D341Med (cell line): ENCODE results near the gene ZNF543.
"Not testable (repeated sequence)": the region's sequence is repeated elsewhere in the genome, so short reads cannot be mapped to it uniquely, and the experiment has no call there.

Source experiments
- DNase-seq: peaks from one replicate; pipeline ENCODE4 v3.0.0; 2012; ENCODE audit warnings: low spot score

Gene ZNF543

DNA sequence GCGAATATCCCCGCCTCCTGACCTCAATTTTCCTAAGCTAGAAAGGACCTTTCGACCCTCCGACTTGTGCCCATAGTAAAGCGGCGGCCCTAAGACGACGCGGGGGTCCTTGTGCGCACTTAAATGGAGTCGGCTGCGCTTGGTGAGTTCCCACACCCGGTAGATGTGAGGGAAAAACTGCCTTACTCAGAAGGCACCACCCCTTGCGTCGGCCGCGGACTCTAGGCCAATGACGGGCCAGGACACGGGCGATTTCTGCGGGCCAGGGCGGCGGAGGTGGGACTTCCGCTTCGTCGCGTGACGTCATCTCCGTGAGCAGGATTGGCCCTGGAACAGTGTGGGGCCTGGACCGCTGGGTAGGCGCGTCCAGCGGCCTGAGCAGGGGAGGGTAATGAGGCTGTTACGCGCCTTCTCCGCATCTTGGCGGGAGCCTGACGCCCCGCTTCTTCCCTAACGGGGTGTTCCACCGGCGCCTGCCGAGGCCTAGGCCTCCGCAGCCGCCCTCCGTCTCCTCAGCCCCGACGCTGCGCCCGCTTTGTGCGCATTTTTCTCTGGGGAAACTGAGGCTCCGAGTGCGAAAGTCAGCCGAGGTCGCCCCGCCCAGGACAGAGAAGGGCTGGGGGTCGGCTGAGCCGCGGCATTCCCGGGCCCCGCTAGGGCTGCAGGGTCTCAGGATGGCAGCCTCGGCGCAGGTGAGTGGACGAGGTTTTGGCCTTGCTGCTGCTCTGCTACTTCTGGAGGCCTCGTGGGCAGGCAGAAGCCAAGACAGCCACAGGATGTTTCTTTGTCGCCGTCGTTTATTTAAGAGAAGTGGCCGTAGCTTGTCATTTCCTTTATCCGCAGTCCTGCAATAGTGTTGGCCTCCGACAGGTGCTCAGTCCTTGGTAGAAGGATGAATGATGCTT lies at the start of gene ZNF543:
Gene ZNF543 (plus strand): TSS at position 293 of the 905 bp plus-strand sequence. CDS start 382 bp downstream, at position 675.
- DNase-seq, result peak; percentile 97

DNA sequence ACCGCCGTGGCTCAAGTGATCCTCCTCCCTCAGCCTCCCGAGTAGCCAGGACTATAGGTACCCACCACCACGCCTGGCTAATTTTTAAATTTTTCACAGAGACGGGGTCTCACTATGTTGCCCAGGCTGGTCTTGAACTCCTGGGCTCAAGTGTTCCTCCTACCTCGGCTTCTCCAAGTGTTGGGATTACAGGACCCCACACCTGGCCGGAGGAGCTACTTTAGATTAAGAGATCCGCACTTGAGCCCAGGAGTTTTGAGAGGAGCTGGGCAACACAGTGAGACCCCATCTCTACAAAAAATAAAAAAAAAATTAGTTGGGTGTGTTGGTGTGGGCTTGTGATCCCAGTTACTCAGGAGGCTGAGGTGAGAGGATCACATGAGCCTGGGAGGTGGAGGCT lies 49.0 kb upstream of the ZNF543 start:
- no peak for DNase-seq

DNA sequence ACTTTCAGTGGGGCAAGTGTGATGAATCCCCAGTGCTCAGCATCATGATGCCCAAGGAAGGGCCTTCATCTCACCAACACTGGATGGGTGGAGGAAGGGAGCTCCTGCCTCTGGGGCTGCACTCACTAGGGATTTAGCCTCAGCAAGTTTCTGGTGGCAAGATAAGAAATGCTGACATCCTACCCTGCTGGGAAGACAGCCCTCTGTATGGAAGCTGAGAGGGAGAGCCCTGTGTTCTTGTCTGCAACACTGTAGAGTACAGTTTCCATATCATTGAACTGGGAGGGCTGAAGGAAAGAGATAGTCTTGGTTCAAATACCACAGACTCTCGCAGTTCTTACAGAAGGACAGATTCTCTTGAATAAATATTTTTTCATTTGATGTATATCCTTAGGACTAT lies 47.3 kb upstream of the ZNF543 start:
- DNase-seq, result no peak

DNA sequence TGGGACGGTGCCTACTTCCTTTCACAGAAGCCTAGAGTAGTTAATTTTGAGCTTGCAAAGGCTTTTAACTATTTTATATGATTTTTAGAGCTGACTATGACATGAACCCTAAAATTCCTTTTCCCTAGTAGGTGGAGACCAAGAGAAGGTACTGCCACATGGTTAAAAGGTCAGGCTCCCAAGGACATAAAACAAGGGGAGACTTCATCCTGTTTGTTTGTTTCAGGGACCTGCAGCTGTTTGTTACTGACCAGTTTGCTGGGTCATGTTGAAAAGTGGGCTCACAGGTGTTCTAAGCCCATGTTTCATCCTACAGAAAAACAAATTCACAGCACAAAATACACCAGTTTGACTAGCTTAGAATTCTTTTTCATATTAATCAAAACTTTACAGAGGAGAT lies 43.8 kb upstream of the ZNF543 start:
- no peak for DNase-seq

DNA sequence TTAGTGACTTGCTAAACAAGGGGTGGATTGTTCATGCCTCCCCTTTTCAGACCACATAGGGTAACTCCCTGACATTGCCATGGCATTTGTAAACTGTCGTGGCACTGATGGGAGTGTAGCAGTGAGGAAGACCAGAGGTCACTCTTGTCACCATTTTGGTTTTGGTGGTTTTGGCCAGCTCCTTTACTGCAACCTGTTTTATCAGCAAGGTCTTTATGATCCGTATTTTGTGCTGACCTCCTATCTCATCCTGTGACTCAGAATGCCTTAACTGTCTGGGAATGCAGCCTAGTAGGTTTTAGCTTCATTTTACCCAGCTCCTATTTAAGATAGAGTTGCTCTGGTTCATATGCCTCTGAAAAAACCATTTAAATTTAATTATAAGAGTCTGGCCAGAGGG lies 41.8 kb upstream of the ZNF543 start:
- not testable (repeated sequence) for DNase-seq

DNA sequence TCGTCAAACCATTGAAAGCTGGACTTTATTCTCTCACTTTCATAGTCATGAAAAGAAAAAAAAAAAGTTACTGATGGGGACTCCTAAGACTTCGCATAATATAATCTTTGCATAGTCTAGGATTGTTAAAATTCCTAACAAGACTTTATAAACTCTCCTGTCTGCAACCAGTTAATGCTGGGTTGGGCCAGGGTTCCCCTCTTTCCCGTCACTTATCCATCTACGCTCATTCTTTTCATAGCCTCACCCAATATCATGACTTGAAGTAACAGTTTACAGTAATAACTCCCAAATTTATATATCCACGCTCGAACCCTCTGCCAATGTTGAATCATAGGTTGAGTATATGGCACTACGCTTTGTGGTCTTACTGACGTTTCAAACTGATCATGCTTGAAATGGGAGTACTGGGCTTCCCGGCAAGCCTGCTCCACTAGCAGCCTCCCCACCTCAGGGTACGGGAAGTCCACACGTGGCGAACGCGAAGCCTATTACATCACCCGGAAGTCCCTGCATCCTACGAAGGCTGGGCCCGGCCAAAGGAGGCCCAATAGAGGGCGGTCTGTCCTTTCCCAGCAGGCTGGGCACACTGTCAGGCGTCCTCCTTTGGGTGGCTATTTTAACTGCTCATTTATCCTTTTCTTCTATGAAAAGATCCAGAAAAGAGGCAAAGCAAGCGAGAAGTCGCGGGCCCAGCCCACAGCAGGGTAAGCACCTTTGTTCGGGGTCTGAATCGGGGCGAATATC lies 40.7 kb upstream of the ZNF543 start:
- DNase-seq, result peak; percentile 91

DNA sequence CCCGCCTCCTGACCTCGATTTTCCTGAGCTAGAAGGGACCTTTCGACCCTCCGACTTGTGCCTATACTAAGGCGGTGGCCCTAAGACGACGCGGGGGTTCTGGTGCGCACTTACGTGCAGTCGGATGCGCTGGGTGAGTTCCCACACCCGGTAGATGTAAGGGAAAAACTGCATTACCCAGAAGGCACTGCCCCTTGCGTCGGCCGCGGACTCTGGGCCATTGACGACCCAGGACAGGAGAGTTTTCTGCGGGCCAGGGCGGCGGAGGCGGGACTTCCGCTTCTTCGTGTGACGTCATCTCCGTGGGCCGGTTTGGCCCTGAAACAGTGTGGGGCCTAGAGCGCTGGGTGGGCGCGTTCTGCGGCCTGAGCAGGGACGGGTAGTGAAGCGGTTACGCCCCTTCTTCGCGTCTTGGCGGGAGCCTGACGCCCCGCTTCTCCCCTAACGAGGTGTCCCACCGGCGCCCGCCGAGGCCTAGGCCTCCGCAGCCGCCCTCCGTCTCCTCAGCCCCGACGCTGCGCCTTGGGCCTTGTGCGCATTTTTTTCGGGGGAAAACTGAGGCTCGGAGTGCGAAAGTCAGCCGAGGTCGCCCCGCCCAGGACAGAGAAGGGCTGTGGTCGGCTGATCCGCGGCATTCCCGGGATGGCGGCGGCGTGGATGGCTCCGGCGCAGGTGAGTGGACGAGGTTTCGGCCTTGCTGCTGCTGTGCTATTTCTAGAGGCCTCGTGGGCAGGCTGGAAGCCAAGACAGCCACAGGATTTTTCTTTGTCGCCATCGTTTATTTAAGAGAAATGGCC lies 39.9 kb upstream of the ZNF543 start, which contains the start of gene ZNF460:
Gene ZNF460 (plus strand): TSS at position 321 of the 797 bp plus-strand sequence. CDS start 322 bp downstream, at position 643.
- peak; percentile 98 for DNase-seq

DNA sequence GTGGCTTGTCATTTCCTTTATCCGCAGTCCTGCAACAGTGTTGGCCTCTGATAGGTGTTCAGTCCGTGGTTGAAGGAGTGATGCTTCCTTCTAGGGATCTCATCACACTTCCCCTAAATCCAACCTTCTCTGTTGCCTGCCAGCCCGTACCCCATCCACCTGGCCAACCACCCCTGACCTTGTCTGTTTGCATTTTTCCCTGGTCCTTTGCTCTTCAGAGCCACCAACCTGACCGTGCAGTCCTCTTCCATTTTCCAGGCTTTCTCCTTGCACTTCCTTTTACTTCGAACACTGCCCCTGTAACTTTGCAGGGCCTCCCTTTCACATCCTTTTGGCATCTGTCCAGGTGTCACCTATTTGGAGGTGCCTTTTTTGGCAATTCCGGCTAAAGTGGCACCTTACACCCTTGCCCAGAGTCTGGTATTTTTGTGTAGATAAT lies 39.3 kb upstream of the ZNF543 start:
- DNase-seq, result peak; percentile 21

DNA sequence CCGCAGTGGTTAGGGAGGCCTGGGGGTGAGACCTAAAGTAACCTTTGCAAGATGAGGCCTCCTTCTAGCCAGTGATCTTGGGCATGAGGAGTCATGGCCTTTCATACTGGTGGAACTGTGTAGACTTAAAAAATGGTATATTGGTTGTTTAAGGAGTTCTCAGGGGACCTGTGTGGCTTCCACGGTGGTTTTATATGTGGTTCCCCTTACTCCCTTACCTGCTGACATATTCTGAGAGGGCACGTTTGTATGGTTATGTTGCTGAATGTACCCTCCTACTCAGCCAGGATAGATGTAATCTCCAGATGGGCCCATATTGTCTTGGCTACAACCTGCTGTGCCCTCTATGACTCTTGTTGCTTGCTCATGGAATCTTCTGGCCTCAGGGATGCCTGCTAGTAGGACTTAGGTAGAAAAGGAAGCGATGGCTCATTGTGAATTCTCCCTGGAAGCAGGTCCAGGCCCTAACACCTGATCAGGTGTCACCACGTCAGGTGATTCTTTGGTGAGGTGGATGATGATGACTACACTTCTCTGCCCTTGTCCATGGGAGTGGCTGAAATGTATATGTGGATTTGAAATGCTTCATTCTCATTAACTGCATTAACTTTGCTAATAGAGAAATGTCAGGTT lies 38.1 kb upstream of the ZNF543 start:
- no peak for DNase-seq

DNA sequence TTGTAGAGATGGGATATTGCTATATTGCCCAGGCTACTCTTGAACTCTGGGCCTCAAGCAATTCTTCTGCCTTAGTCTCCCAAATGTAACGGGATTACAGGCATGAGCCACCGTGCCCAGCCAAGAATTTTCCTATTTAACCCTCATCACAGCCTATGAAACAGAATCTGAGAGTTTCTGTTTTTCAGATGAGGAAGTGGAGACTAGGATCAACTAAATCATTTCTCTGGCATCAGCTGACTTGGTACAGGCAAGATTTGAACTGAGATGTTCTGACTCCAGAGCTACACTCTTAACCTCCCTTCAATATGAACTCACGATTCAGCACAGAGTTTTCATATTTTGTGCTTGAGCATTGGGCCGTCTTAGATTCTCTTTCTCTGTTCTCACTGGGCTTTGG lies 31.9 kb upstream of the ZNF543 start:
- DNase-seq, result no peak

DNA sequence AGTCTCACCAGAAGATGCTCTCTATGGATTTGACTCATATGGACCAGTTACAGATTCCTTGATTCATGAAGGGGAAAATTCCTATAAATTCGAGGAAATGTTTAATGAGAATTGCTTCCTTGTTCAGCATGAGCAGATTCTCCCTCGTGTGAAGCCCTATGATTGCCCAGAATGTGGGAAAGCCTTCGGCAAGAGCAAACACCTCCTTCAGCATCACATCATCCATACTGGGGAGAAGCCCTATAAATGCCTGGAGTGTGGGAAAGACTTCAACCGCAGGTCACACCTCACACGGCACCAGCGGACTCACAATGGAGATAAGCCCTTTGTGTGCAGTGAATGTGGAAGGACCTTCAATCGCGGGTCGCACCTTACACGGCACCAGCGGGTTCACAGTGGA lies 29.3 kb upstream of the ZNF543 start:
- DNase-seq, result no peak

DNA sequence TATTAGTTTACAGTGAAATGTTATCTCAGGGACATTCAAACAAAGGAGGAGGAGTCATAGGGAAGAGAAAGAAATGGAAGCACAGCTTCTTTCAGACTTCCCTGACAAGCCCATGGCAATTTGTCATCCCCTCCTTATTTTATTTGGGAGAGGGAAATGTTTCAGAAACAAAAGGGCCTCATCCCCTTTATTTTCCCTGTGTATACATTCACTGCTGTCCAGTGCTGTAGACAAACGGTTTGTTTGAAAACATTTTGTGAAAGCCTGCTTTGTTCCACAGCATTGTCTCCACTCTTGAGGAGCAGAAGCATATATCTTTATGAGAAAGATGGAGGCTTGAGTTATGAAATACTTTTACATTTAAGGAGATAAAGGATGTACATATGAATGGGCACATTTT lies 27.7 kb upstream of the ZNF543 start:
- DNase-seq, result no peak

DNA sequence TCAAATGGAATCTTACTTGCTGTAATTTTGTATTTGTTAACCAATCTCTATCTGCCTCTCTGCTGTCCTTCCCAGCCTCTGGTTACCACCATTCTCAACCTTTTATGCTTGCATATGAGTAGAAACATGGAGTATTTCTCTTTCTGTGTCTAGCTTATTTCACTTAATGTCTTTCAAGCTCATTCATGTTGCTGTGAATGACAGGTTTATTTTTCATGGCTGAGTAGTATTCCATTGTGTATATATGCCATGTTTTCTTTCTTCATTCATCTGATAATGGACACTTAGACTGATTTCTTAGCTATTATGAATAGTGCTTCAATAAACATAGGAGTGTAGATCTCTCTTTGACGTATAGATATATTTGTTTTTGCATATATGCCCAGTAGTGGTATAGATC lies 26.6 kb upstream of the ZNF543 start:
- DNase-seq, result no peak

DNA sequence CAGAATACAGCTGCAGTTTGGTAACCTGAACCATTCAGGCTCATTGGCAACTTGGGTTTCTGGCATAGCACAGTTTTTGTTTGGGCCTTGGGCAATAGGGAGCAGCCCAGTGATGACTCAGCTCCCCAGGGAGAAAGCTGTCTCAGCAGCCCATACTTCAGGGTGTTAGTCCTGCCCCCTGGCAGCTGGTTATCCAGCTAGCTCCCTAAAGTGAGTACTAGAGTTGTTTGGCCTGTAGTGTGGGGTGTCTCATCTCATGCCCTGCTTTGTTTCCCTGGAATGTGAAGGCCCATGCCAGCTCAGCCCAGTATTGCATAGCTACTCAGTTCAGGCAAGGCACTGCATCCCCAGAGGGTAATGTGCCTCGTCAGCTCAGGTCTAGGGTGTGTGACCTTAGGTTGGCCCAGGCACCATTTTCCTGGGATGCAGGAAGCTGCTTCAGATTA lies 18.2 kb upstream of the ZNF543 start:
- DNase-seq, result peak; percentile 64

DNA sequence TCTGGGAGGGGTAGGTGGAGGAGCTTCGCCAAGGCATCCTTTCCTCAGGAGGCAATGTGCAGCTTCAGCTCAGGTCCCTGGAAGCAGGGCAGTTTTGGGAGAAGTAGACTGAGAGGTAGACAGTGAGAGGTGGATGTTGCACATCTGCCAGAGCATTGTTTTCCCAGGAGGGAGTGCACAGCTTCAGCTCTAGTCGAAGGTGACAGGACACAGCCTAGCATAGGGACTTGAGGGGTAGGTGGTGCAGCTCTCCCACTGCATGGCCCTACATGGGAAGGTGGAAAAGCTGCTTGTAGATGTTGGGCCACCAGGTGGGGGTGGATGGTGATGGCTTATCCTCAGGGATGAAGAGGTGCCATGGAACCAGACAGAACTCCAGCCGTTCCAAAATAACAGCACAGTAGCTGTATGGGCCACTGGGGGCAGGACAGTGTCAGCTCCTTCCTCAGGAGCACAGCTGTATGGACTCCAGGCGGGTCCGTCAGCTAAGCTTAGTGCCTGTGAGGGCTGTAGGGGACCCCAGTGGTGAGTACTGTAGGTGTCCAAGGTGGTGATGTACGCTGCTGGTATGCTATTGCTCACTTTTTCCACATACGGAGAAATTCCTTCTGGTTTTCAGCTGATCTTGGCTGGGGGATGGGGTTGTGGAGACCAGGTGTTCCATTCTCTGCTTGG lies 17.4 kb upstream of the ZNF543 start:
- DNase-seq, result no peak

DNA sequence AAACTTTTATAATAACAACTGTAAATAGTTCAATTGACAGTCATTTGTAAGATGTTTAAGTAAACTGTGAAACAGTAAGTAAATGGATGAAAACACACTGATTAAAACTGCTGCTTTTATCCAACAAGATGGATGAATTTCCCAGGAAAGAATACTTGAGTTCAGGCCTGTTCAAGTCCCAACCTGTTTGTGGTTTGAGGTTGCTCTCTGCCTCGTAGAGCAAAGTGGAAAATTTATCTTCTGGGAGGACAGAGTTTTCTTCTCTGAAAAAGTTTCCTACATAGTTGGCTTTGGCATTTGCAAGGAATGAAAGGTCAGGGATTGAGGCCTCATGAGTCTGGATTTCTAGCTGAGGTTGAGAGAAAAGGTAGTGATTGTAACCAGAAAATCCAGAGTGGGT lies 15.2 kb upstream of the ZNF543 start:
- no peak for DNase-seq

DNA sequence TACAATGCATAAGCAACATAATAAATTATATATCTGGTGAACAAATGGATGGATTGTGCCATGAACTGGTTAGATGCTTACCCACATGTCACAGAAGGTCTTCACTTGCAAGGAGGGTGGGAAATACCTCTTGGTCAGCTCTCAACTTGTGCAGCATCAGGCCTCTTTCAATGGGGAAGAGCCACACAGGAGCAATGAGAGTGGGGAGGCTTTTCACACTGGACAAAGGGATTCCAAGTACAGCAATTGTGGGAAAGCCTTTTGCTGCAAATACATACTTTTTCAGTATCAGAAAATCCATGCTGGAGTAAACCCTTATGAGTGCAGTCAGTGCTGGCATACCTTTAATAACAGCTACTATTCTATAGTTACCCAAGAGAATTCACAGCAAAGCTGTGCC lies 11.8 kb upstream of the ZNF543 start:
- no peak for DNase-seq

DNA sequence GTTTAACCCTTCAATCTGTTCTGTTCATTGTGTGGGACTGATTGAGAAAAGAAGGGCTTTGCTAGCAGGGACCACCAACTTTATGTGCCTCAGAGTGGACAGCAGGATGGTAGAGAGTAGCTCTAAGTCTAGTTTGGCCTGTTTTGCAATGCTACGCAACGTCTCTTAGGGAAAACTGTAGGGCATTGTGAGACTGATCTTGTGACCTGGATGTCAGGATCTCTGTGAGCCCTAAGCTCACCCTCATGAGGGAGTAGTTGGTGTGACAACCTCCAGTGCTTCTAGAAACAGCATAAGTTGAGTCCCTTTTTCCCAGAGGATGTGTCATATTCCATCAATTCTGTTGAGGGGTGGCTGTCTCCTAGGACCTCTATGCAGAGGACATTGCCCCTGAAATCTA lies 9.5 kb upstream of the ZNF543 start:
- DNase-seq, result no peak

DNA sequence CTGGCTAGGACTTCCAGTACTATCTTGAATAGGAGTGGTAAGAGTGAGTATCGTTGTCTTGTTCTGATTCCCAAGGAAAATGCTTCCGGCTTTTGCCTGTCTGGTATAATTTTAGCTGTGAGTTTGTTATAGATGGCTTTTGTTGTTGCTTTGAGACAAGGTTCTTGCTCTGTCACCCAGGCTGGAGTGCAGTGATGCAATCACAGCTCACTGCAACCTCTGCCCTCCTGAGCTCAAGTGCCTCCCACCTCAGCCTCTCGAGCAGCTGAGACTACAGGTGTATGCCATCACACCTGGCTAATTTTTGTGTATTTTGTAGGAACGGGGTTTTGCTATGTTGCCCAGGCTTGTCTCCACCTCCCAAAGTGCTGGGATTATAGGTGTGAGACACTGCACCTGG lies 6.1 kb upstream of the ZNF543 start:
- DNase-seq, result no peak

DNA sequence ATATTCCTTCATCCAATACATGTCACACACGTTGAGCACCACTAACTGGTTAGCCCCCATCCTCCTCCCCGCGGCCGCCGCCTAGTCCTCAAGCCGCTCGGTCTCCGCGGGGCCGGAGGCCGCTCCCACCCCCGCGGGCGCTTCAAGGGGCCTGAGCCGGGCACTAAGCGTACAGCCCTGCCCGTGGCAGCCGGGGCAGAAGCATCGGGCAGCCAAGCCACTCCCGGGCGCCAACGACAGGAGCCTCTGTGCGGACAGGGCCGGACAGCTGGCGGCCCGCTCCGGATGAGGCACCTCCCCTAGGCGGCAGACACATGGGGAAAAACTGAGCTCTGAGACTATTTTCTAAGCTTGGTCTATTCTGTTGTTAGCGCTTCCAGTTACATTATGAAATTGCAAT lies 2.8 kb upstream of the ZNF543 start:
- no peak for DNase-seq

DNA sequence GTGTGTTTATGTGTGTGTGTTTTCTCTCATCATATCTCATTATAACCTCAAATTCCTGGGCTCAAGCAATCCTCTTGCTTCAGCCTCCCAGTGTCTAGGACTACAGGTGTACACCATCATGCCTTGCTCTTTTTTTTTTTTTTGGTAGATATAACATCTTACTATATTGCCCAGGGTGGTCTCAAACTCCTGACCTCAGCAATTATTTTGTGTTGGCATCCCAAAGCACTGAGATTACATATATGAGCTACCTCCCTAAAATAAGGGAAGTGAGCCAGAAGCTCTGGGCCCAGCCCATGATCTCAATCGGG lies 448 bp upstream of the ZNF543 start:
- no peak for DNase-seq
